Hematopoietic multipotent progenitor cell treated with erythropoietin and hydrocortisone succinate and interleukin-3 and kit ligand, for 4 days (in vitro differentiated cells): Measurements from ENCODE around the gene CCR7.

Experiments
- DNase-seq: peaks from one replicate; pipeline ENCODE4 v3.0.0-alpha.2; 2015

Gene CCR7, protein sequence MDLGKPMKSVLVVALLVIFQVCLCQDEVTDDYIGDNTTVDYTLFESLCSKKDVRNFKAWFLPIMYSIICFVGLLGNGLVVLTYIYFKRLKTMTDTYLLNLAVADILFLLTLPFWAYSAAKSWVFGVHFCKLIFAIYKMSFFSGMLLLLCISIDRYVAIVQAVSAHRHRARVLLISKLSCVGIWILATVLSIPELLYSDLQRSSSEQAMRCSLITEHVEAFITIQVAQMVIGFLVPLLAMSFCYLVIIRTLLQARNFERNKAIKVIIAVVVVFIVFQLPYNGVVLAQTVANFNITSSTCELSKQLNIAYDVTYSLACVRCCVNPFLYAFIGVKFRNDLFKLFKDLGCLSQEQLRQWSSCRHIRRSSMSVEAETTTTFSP

DNA sequence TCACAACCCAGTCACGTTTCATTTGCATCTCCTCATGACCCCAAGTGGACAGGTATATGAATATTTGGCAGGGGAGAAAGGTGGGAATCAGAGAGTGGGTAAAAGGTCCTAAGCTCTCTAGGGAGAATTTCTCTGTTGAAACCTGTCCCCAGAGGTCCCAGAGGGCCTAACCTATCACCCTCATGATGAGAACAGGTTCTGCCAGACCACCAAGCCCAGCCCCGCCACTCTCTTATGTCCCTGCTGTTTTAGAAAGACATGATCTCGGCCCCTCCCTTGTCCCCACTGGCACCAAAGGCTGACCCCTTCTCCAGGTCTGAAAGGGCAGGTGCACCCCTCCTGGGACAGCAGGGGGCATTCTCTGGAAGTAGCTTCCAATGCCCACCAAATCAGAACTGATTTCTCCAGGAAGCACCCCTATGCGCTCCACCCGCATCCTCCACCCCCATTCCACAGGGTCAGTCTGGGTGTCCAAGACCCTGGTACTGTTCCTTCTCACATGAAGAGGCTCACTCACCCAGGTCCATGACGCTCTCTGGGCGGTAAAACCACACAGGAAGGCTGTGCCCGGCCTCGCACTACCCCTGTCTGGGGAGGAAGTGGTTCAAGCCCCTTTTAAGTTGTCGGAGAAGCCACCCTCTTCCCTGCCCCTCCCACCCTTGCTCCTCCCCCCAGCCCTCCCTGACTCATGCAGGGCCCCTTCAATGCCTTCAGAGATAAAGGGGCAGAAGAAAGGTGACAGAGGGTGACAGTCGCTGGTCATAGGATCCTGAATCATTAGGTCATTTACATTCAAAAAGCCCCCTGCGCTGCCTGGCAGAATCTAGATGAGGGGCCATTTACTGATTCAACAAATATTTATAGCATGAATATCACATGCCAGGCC lies at the start of gene CCR7:
TSS of gene CCR7 (minus strand) at position 590 of the 886 bp plus-strand sequence. CDS start at position 527, 63 bp downstream.
- peak; percentile 81 for DNase-seq

- DNase-seq, result no peak
Observed at GRCh38 chr17:40614431-40615067, 49.3 kb upstream of the CCR7 start.

- DNase-seq, result no peak
Observed at GRCh38 chr17:40613467-40614154, 48.3 kb upstream of the CCR7 start.

- no peak for DNase-seq
Observed at GRCh38 chr17:40612599-40613244, 47.5 kb upstream of the CCR7 start.

DNA sequence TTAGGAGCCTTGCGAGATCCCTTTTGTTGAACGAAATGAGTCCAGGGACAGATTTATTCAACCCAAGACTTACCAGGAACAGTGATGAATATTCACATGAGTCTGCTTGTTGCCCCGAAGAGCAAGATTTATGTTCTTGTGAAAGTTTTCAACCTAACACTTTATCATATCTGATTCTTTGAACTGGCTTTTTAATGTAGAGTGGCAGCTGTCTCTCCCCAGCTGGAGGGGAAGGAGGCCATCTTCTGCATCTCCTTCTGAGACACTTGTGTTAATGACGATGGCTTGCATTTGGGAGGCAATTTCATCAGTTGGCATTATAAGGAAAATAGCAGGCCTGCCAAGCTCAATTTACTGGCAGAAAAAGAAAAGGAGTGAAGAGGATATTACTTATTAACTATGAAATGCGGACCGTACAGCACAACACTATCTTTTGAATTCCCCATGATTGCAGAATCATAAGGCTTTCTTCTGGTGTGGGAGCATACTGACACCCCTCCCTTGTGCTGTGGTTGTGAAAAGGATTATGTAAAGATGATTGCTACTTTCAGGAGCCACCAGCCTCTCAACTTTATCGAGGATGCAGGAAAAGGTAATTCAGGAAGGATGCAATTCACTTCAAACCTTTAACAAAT lies 46.7 kb upstream of the CCR7 start:
- DNase-seq, result no peak

- DNase-seq, result no peak
Observed at GRCh38 chr17:40610359-40610758, 45.1 kb upstream of the CCR7 start.

- no peak for DNase-seq
Observed at GRCh38 chr17:40608061-40608581, 42.8 kb upstream of the CCR7 start.

DNA sequence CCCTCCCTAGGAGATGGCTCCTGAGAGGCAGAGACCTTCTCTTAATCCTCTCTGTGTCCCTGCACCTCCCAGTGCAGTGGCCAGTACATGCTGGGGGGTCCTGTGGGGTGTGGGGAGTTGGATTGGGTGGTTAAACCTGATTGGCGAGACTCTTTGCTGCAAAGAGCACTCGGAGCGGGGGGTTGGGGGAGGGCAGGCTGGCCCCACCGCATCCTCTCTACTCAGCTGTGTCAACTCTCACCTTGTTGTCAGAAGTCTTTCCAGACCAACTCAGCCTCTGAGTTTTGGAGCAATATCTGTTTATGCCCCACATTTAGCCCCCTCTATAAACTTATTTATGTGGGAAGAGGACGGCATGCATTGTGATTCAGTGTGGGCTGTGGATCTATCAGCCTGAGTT lies 42.4 kb upstream of the CCR7 start:
- DNase-seq, result no peak

DNA sequence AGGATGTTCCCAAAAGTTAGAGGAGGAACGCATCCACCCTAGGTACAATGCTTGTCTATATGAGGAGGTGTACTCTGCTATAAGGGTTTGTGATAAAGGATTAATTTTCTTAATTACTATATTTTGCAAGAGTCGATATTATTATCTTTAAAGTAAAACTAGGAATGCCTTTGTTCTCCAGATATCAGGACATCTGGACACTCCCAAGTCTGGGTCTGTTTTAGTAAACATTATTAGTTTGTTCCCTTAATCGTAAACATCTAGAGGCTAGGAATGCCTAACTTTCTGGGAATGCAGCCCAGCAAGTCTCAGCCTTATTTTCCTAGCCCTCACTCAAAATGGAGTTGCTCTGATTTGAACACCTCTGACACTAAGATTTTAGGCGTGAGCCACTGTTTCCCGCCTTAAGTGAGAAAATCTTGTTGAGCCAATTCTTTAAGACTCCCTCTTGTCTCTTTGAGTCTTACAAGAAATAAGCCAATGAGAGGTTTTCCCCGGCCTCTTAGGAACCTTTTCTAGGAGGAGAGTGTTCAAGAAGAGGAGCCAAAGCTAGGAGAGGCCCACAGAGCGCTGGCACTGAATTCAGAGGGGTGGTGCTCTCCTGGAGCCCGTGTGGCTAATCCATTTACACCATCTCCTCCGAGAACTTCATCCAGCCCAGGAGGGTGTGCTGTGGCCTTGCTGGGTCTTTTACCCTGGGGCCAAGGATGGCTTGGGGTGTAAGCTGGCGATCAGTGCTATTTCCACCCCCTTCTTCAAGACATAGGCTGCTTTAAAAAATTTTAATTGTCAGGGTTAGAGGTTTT lies 41.5 kb upstream of the CCR7 start:
- DNase-seq, result no peak

- DNase-seq, result no peak
Observed at GRCh38 chr17:40605306-40605705, 40.0 kb upstream of the CCR7 start.

- no peak for DNase-seq
Observed at GRCh38 chr17:40604327-40605080, 39.2 kb upstream of the CCR7 start.

GRCh38 chr17:40602445-40603443 lies 37.5 kb upstream of the CCR7 start:
- no peak for DNase-seq

DNA sequence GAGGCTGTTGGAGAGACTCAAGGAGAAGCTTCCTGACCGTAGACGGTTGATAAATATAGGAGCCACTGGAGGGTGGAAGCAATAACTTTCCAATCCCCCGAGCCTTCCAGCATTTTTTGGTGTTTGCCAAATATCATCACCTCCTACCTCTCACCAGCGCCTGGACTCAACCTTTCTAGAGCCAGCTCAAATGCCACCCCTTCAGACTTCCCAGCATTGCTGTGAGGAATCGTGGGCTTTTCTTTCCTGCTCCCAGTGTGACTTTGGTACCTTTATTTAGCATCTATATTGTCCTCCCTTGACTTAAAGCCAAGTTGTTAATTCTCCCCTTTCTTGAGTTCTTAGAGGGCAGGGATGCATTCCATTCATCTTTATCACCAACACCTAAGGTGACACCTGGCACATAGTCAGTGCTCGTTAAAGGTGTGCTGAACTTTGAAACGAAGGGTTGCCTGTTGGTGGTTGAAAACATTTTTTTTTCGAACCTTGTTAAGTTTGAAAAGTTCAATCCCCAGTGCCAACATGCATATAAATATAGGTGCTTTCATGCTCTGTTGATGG lies 35.3 kb upstream of the CCR7 start:
- DNase-seq, result no peak

DNA sequence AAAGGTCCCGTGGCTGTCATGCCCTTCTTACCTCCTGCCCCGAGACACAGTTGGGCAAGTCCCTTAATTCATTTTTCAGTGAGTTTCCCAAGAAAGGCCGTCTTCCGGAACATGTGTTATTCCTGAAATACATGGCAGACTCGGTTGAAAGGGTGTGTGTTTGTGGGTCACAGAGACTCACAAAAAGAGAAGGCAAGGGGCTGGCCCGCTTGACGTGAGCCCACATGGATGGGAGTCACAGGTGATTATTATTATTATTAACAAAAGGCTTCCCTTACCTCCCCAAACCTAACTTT lies 34.1 kb upstream of the CCR7 start:
- no peak for DNase-seq

GRCh38 chr17:40598619-40599467 lies 33.6 kb upstream of the CCR7 start:
- DNase-seq, result peak; percentile 32

- no peak for DNase-seq
Observed at GRCh38 chr17:40598301-40598618, 33.0 kb upstream of the CCR7 start.

DNA sequence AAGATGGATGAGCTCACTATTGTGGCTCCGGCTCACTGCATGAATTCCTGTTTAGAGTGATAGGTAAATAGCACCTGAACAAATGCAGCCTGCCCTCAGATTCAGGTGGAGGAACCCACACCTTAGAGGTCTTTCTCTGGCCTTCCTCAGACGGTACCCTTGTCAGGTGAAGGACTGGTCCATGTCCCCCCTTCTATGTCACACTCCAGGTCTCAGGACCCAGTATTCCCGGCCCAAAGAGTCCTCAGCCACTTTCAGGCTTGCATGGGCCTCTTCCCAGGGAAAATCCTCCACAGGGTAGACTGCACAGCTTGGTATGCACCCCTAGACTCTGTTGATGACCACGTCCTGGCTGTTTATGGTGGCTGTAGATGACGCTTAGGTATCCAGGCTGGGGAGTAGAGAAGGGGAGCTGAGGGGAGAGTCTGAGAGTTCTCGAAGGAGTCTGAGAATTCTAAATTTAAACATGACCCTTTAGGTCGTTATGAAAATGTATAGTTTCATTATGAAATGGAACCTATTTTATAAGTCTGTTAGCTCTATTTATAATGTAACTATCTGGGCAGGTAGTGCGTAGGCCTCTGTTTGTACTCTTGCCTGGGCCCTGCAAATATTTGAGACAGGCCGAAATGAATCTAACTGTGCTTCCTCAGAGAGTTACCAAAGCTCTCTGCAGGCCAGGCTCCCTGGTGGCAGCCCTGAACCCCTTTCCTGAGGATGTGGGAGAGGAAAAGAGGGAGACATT lies 32.5 kb upstream of the CCR7 start:
- DNase-seq, result no peak
